HG03558 (cell line): ENCODE results near the gene B4GALNT4.
"Not testable (repeated sequence)": the region's sequence is repeated elsewhere in the genome, so short reads cannot be mapped to it uniquely, and the experiment has no call there.

Source experiments
- ATAC-seq: cut with Tn5 transposase; IDR thresholded peaks from one replicate; pipeline ENCODE4 v1.9.1; 2021; ENCODE audit warnings: moderate number of reproducible peaks; ENCODE audit not compliant: unreplicated experiment; ENCODE audit errors: extremely low read depth

The B4GALNT4 gene

GRCh38 chr11:405323-405953 is 36.1 kb downstream of the B4GALNT4 start:
- no peak for ATAC-seq

GRCh38 chr11:405954-406795 is 36.9 kb downstream of the B4GALNT4 start:
- ATAC-seq = no peak

GRCh38 chr11:406796-407650 is 37.7 kb downstream of the B4GALNT4 start:
- no peak for ATAC-seq

GRCh38 chr11:407651-408123 is 38.4 kb downstream of the B4GALNT4 start:
- ATAC-seq = no peak

- no peak for ATAC-seq
These were observed 39.1 kb downstream of the B4GALNT4 start for GRCh38 chr11:408154-409007.

- no peak for ATAC-seq
These were observed 39.8 kb downstream of the B4GALNT4 start for GRCh38 chr11:409008-409599.

GRCh38 chr11:409600-410483 is 40.5 kb downstream of the B4GALNT4 start:
- no peak for ATAC-seq

- not testable (repeated sequence) for ATAC-seq
These were observed 41.4 kb downstream of the B4GALNT4 start for GRCh38 chr11:410711-411110.

- not testable (repeated sequence) for ATAC-seq
These were observed 42.2 kb downstream of the B4GALNT4 start for GRCh38 chr11:411520-411919.

GRCh38 chr11:412641-413119 is 43.4 kb downstream of the B4GALNT4 start:
- no peak for ATAC-seq

GRCh38 chr11:413120-414081 is 44.1 kb downstream of the B4GALNT4 start:
- ATAC-seq = no peak

- no peak for ATAC-seq
These were observed 45.1 kb downstream of the B4GALNT4 start for GRCh38 chr11:414318-414857.

- ATAC-seq = no peak
These were observed 46.3 kb downstream of the B4GALNT4 start for GRCh38 chr11:415640-416041.

GRCh38 chr11:416051-416756 is 46.9 kb downstream of the B4GALNT4 start:
- no peak for ATAC-seq

- ATAC-seq = no peak
These were observed 47.7 kb downstream of the B4GALNT4 start for GRCh38 chr11:416757-417621.
